Caco-2 (cell line): ENCODE measurements around the gene RAB10. TPM values are rescaled to one million over a fixed set of nuclear protein-coding genes. Genes with fewer than 3 reads are reported as not detected.

Experiments used
- BruUV-seq: library from RNA; stranded (reverse); fragments of 400-500 nt; replicated peaks from 2 replicates; lab custom pipeline; 2021; lab: Mats Ljungman, UMichigan
- CTCF ChIA-PET: fragments of 300-600 bp; sonication (Branson Sonifier 250); formaldehyde crosslinking; loops from one replicate; lab custom pipeline; 2022; ENCODE audit warnings: antibody characterized with exemption; lab: Charles Lee
- POLR2A ChIA-PET: fragments of 300-600 bp; sonication (Branson Sonifier 250); formaldehyde crosslinking; loops from one replicate; lab custom pipeline; 2022; ENCODE audit warnings: antibody characterized with exemption; lab: Charles Lee
- DNase-seq, 2 experiments: peaks; one replicate each; pipeline versions ENCODE4 v3.0.0 to v3.0.0-alpha.2; 2020 to 2022
- H3K27me3 ChIP-seq: replicated peaks from 2 replicates; pipeline ENCODE4 v1.6.0; 2011; ENCODE audit warnings: low read length; ENCODE audit not compliant: control insufficient read depth, insufficient read depth
- H3K36me3 ChIP-seq: 2 replicates; pipeline ENCODE4 v1.5.1; 2011; ENCODE audit warnings: low read length; ENCODE audit not compliant: control insufficient read depth, insufficient read depth
- H3K4me1 ChIP-seq: fragments of 250-450 bp; sonication (Bioruptor Pico); 2 replicates; pipeline ENCODE4 v1.5.1; 2020; ENCODE audit warnings: mild to moderate bottlenecking
- H3K4me3 ChIP-seq: 2 replicates; pipeline ENCODE4 v1.5.1; 2011; ENCODE audit warnings: low read depth, mild to moderate bottlenecking, control low read depth, low read length
- H3K9me3 ChIP-seq: fragments of 250-450 bp; sonication (Bioruptor Pico); 2 replicates; pipeline ENCODE4 v1.5.1; 2020; ENCODE audit warnings: mild to moderate bottlenecking, moderate library complexity
- H3K27ac Mint-ChIP-seq: one replicate; pipeline ENCODE4 v1.8.0; 2022; ENCODE audit warnings: mixed read lengths; ENCODE audit not compliant: unreplicated experiment
- H3K27me3 Mint-ChIP-seq: one replicate; pipeline ENCODE4 v1.8.0; 2022; ENCODE audit warnings: mixed read lengths; ENCODE audit not compliant: insufficient read depth, unreplicated experiment
- H3K36me3 Mint-ChIP-seq: one replicate; pipeline ENCODE4 v1.8.0; 2022; ENCODE audit warnings: mild to moderate bottlenecking, mixed read lengths; ENCODE audit not compliant: insufficient read depth, unreplicated experiment
- H3K4me1 Mint-ChIP-seq: one replicate; pipeline ENCODE4 v1.8.0; 2022; ENCODE audit warnings: low read depth, mixed read lengths; ENCODE audit not compliant: unreplicated experiment
- H3K4me3 Mint-ChIP-seq: one replicate; pipeline ENCODE4 v1.8.0; 2022; ENCODE audit warnings: mild to moderate bottlenecking, moderate library complexity, mixed read lengths; ENCODE audit not compliant: unreplicated experiment
- H3K9me3 Mint-ChIP-seq: one replicate; pipeline ENCODE4 v1.8.0; 2022; ENCODE audit warnings: mixed read lengths; ENCODE audit not compliant: unreplicated experiment
- CTCF ChIP-seq, 2 experiments: fragments of 200-600 bp in 1 of 2; IDR thresholded peaks; 1 replicate in 1 of 2; 2 replicates in 1 of 2; pipeline versions ENCODE4 v1.5.1 to v1.8.0; 2011 to 2022; ENCODE audit warnings: antibody characterized with exemption in 1 of 2, control low read depth in 1 of 2, inconsistent platforms in 1 of 2, low read depth in 1 of 2, low read length in 1 of 2, mild to moderate bottlenecking in 1 of 2, moderate library complexity in 1 of 2; ENCODE audit not compliant: insufficient read depth in 1 of 2, severe bottlenecking in 1 of 2, unreplicated experiment in 1 of 2
- intact Hi-C: fragments of 100-400 bp; cut with micrococcal nuclease; formaldehyde crosslinking; loops from one replicate; pipeline ENCODE4 v1.10.0; 2022; ENCODE audit not compliant: unreplicated experiment
- total RNA-seq: library from RNA; stranded (reverse); gene quantifications from 2 replicates; pipeline ENCODE4 v1.2.3, GENCODE V29; 2022

RAB10 gene
- total RNA-seq, 1 experiment from 2014 or later, result 213 TPM

GRCh38 chr2:26161926-26162325 is 128.0 kb downstream of the RAB10 start:
- POLR2A ChIA-PET, result no interaction called here
- Histone ChIP-seq H3K4me1 (no peaks in the 10 kb centered on the region), H3K4me3 (no peak overlapping the region), H3K9me3 (no peaks in the 10 kb centered on the region), H3K36me3 (no peaks in the 10 kb centered on the region), H3K27me3 (no peaks in the 10 kb centered on the region)
- no peak for TF ChIP-seq CTCF (IDR thresholded peaks at IDR 0.05; ENCODE audit: insufficient read depth in 1 of 2, low read depth in 1 of 2, low read length in 1 of 2, severe bottlenecking in 1 of 2, unreplicated experiment in 1 of 2)
- DNase-seq, result peak in 1 of 2 experiments; percentile 10
- H3K4me1 Mint-ChIP-seq, result no peaks in the 10 kb centered on the region
- intact Hi-C loops, result no loop called here
- no peak overlapping the region for H3K27ac Mint-ChIP-seq
- H3K9me3 Mint-ChIP-seq, result no peaks in the 10 kb centered on the region
- CTCF ChIA-PET, result no interaction called here
- no peaks in the 10 kb centered on the region for H3K36me3 Mint-ChIP-seq
- H3K4me3 Mint-ChIP-seq, result no peak overlapping the region
- no TSS peak for BruUV-seq
- H3K27me3 Mint-ChIP-seq, result peaks cover 3% of the 10 kb centered on the region

- no peaks in the 10 kb centered on the region for H3K9me3 ChIP-seq
- TF ChIP-seq CTCF (IDR thresholded peaks at IDR 0.05; ENCODE audit: insufficient read depth in 1 of 2, low read depth in 1 of 2, low read length in 1 of 2, severe bottlenecking in 1 of 2, unreplicated experiment in 1 of 2), result no peak
- intact Hi-C loops, result no loop called here
- no peaks in the 10 kb centered on the region for H3K4me1 ChIP-seq
- Mint-ChIP-seq H3K4me1 (no peaks in the 10 kb centered on the region), H3K27ac (no peak overlapping the region), H3K27me3 (peaks cover 3% of the 10 kb centered on the region), H3K36me3 (no peaks in the 10 kb centered on the region), H3K4me3 (no peak overlapping the region), H3K9me3 (no peaks in the 10 kb centered on the region)
- no peak overlapping the region for H3K4me3 ChIP-seq
- BruUV-seq, result no TSS peak
- DNase-seq, result no peak
- ChIA-PET POLR2A (no interaction called here), CTCF (no interaction called here)
- no peaks in the 10 kb centered on the region for H3K27me3 ChIP-seq
- H3K36me3 ChIP-seq, result no peaks in the 10 kb centered on the region
These were observed 129.1 kb downstream of the RAB10 start for GRCh38 chr2:26162963-26163362.

GRCh38 chr2:26164231-26164630 is 130.3 kb downstream of the RAB10 start:
- Mint-ChIP-seq H3K27ac (no peak overlapping the region), H3K36me3 (no peaks in the 10 kb centered on the region), H3K27me3 (peaks cover 3% of the 10 kb centered on the region), H3K4me1 (no peaks in the 10 kb centered on the region), H3K4me3 (no peak overlapping the region), H3K9me3 (no peaks in the 10 kb centered on the region)
- no peaks in the 10 kb centered on the region for H3K36me3 ChIP-seq
- no peaks in the 10 kb centered on the region for H3K9me3 ChIP-seq
- no TSS peak for BruUV-seq
- POLR2A ChIA-PET, result no interaction called here
- no peaks in the 10 kb centered on the region for H3K27me3 ChIP-seq
- intact Hi-C loops, result no loop called here
- TF ChIP-seq CTCF (IDR thresholded peaks at IDR 0.05; ENCODE audit: insufficient read depth in 1 of 2, low read depth in 1 of 2, low read length in 1 of 2, severe bottlenecking in 1 of 2, unreplicated experiment in 1 of 2), result no peak
- DNase-seq, result no peak
- CTCF ChIA-PET, result no interaction called here
- H3K4me1 ChIP-seq, result no peaks in the 10 kb centered on the region
- H3K4me3 ChIP-seq, result no peak overlapping the region
